ENCODE measurements around the gene CHST4.

The CHST4 gene

GRCh38 chr16:71585318-71585703 lies 59.1 kb downstream of the CHST4 start:
- Histone ChIP-seq H3K27me3 (ENCODE audit: insufficient read depth, low read length, poor library complexity) (peaks cover 5% of the 10 kb centered on the region), H3K4me1 (ENCODE audit: insufficient read depth, low read length) (no peaks in the 10 kb centered on the region), H3K4me3 (ENCODE audit: low read depth in 1 of 2, low read length in 2 of 2) (no peak overlapping the region), H3K27ac (ENCODE audit: low read length) (no peak overlapping the region), H3K4me2 (ENCODE audit: insufficient read depth, low read length) (no peak overlapping the region), H3K36me3 (ENCODE audit: insufficient read depth, low read length) (no peaks in the 10 kb centered on the region), H3K9me3 (ENCODE audit: insufficient read depth, low read length, severe bottlenecking) (no peaks in the 10 kb centered on the region), H3K79me2 (ENCODE audit: insufficient read depth, low read length) (no peaks in the 10 kb centered on the region), H3K9ac (ENCODE audit: low read depth, low read length) (no peak overlapping the region), H2AFZ (ENCODE audit: low read depth, low read length) (no peak overlapping the region), H4K20me1 (ENCODE audit: insufficient read depth, low read length) (no peaks in the 10 kb centered on the region)
- DNase-seq (no peak), ATAC-seq (ENCODE audit: insufficient read depth, low read depth) (no peak)
- TF ChIP-seq EZH2 (IDR thresholded peaks at IDR 0.05; ENCODE audit: borderline replicate concordance, low read depth, low read length, severe bottlenecking): no peak
